Calu3 (cell line): ENCODE measurements around the gene TIGD3. TPM values are rescaled to one million over a fixed set of nuclear protein-coding genes. Genes with fewer than 3 reads are reported as not detected.
A peak's percentile ranks its signal among the peaks of the same experiment; 100 is the strongest.

ENCODE experiments used
- BruUV-seq: library from RNA; stranded (reverse); fragments of 400-500 nt; replicated peaks from 2 replicates; lab custom pipeline; 2021; lab: Mats Ljungman, UMichigan
- CTCF ChIA-PET: fragments of 300-600 bp; sonication (Branson Sonifier 250); formaldehyde crosslinking; loops from one replicate; lab custom pipeline; 2022; ENCODE audit warnings: antibody characterized with exemption; lab: Charles Lee
- DNase-seq: peaks from one replicate; pipeline ENCODE4 v3.0.0; 2022
- H3K27ac Mint-ChIP-seq: one replicate; pipeline ENCODE4 v1.8.0; 2022; ENCODE audit warnings: mixed read lengths; ENCODE audit not compliant: unreplicated experiment
- H3K27me3 Mint-ChIP-seq: one replicate; pipeline ENCODE4 v1.8.0; 2022; ENCODE audit warnings: mixed read lengths; ENCODE audit not compliant: unreplicated experiment
- H3K36me3 Mint-ChIP-seq: one replicate; pipeline ENCODE4 v1.8.0; 2022; ENCODE audit warnings: mild to moderate bottlenecking, moderate library complexity, mixed read lengths; ENCODE audit not compliant: insufficient read depth, unreplicated experiment
- H3K4me1 Mint-ChIP-seq: one replicate; pipeline ENCODE4 v1.8.0; 2022; ENCODE audit warnings: mild to moderate bottlenecking, low read depth, mixed read lengths; ENCODE audit not compliant: unreplicated experiment
- H3K4me3 Mint-ChIP-seq: one replicate; pipeline ENCODE4 v1.8.0; 2022; ENCODE audit warnings: mild to moderate bottlenecking, low read depth, moderate library complexity, mixed read lengths; ENCODE audit not compliant: unreplicated experiment
- H3K9me3 Mint-ChIP-seq: one replicate; pipeline ENCODE4 v1.8.0; 2022; ENCODE audit warnings: low read depth, mixed read lengths; ENCODE audit not compliant: unreplicated experiment
- CTCF ChIP-seq: fragments of 200-600 bp; IDR thresholded peaks from one replicate; pipeline ENCODE4 v1.8.0; 2022; ENCODE audit warnings: antibody characterized with exemption; ENCODE audit not compliant: unreplicated experiment
- intact Hi-C: fragments of 100-400 bp; cut with micrococcal nuclease; formaldehyde crosslinking; loops from one replicate; pipeline ENCODE4 v1.10.0; 2022; ENCODE audit not compliant: unreplicated experiment
- total RNA-seq: library from RNA; stranded (reverse); gene quantifications from 2 replicates; pipeline ENCODE4 v1.2.3, GENCODE V29; 2022

The TIGD3 gene
- total RNA-seq, 1 experiment from 2014 or later: 1.5 TPM

GRCh38 chr11:65382033-65382803 lies 27.7 kb downstream of the TIGD3 start, which contains the start of gene SLC25A45:
Gene SLC25A45 (minus strand): TSS chr11:65382646. CDS start chr11:65381951, 695 bp downstream.
- Mint-ChIP-seq H3K27ac (peak within 1 kb of the TSS; percentile 81), H3K27me3 (no peaks in the 10 kb centered on the region), H3K4me1 (peaks cover 68% of the 10 kb centered on the region), H3K36me3 (peaks cover 62% of the 10 kb centered on the region), H3K4me3 (peak within 1 kb of the TSS; percentile 58), H3K9me3 (no peaks in the 10 kb centered on the region)
- intact Hi-C loops: loop anchor here (1.0 to 5.0 kb wide), 3 partner anchors 35 to 128 kb away; no protein-coding TSS in a partner anchor
- peak; percentile 98 for DNase-seq
- no TSS peak for BruUV-seq
- peak; percentile 78 for TF ChIP-seq CTCF
- CTCF ChIA-PET: interaction anchor here (0.7 to 3.1 kb wide), 9 partner anchors 8 to 143 kb away, joined by 3 to 12 read pairs (median 5); partner anchors contain the start of gene SCYL1

GRCh38 chr11:65382804-65383368 lies 28.3 kb downstream of the TIGD3 start:
- TSS peak; percentile 40 for BruUV-seq
- intact Hi-C loops: loop anchor here (1.0 to 5.0 kb wide), 3 partner anchors 34 to 127 kb away; no protein-coding TSS in a partner anchor
- H3K27me3 Mint-ChIP-seq: no peaks in the 10 kb centered on the region
- CTCF ChIA-PET: interaction anchor here (1.3 to 3.1 kb wide), 5 partner anchors 8 to 125 kb away, joined by 4 to 12 read pairs (median 9); no protein-coding TSS in a partner anchor
- peak overlapping the region; percentile 58 for H3K4me3 Mint-ChIP-seq
- H3K4me1 Mint-ChIP-seq: peaks cover 68% of the 10 kb centered on the region
- H3K27ac Mint-ChIP-seq: peak overlapping the region; percentile 81
- H3K9me3 Mint-ChIP-seq: no peaks in the 10 kb centered on the region
- H3K36me3 Mint-ChIP-seq: peaks cover 67% of the 10 kb centered on the region
- DNase-seq: peak; percentile 92
- TF ChIP-seq CTCF: no peak

GRCh38 chr11:65383778-65384177 lies 29.2 kb downstream of the TIGD3 start:
- no TSS peak for BruUV-seq
- DNase-seq: no peak
- H3K9me3 Mint-ChIP-seq: no peaks in the 10 kb centered on the region
- TF ChIP-seq CTCF: no peak
- CTCF ChIA-PET: interaction anchor here (3.1 kb wide), 1 partner anchor 124 kb away, joined by 12 read pairs; no protein-coding TSS in a partner anchor
- peak overlapping the region; percentile 81 for H3K27ac Mint-ChIP-seq
- H3K36me3 Mint-ChIP-seq: peaks cover 66% of the 10 kb centered on the region
- H3K4me3 Mint-ChIP-seq: peak overlapping the region; percentile 58
- no peaks in the 10 kb centered on the region for H3K27me3 Mint-ChIP-seq
- intact Hi-C loops: loop anchor here (2.0 to 5.0 kb wide), 2 partner anchors 34 to 85 kb away; no protein-coding TSS in a partner anchor
- H3K4me1 Mint-ChIP-seq: peaks cover 68% of the 10 kb centered on the region

GRCh38 chr11:65384301-65384889 lies 29.8 kb downstream of the TIGD3 start:
- BruUV-seq: no TSS peak
- intact Hi-C loops: loop anchor here (5.0 kb wide), 1 partner anchor 33 kb away; no protein-coding TSS in a partner anchor
- H3K36me3 Mint-ChIP-seq: peaks cover 70% of the 10 kb centered on the region
- H3K27ac Mint-ChIP-seq: peak overlapping the region; percentile 81
- peaks cover 68% of the 10 kb centered on the region for H3K4me1 Mint-ChIP-seq
- H3K9me3 Mint-ChIP-seq: no peaks in the 10 kb centered on the region
- no peak for DNase-seq
- no peaks in the 10 kb centered on the region for H3K27me3 Mint-ChIP-seq
- H3K4me3 Mint-ChIP-seq: peak overlapping the region; percentile 58
- CTCF ChIA-PET: interaction anchor here (0.6 kb wide), 1 partner anchor 19 kb away, joined by 3 read pairs; no protein-coding TSS in a partner anchor
- no peak for TF ChIP-seq CTCF
